Non-pigmented ciliary epithelial cell (primary cell): Measurements from ENCODE around the gene URAD.

Source experiments
- DNase-seq: peaks from one replicate; pipeline ENCODE4 v3.0.0-alpha.2; 2010; ENCODE audit warnings: low read depth

The URAD gene

DNA sequence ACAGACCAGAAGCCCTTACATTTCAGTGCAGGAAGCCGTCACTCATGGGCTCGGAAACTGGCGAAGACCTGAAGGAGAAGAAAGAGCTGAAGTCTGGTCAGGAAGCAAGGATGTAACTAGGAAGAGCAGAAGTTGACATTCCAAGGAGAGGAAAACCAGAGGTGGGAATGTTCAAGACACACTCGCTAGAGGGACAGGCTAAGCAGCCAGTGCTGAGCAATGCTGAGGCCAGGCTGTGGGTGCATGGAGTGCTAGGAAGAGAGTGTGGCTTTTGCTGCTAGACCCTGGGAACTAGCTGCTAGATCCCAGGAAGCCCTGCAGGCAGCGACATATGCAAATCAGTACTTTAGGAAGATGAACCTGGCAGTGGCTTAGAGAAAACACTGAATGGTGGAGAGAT lies 12.1 kb upstream of the URAD start:
- no peak for DNase-seq

DNA sequence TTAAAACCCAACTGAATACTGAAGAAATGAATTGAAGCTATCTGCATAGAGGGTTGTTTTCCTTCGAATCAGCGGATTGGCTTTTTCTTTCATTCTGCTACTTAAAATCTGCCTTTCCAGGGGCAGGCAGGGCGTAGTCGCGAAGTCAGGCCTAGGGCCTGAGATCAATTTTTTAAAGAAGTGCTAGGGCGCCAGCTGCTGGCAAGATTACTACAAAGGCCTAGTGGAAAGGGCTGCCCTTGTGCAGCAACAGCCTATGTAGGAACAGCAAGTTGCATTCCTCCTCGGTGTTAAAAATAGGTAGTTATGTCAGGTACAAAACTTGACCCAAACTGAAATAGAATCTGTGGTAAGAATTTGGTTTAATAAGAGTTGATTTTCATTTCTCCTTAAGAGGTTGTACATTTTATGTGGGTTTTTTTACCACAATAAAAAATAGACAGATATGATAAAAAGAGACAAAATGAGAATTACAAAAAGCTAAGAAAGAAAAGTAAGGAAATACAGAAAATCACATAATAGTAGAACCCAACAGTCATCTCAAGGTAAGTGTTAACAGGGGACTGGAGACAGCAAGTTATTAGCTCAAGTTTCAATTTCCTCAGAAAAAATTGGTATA lies 9.5 kb upstream of the URAD start:
- no peak for DNase-seq

DNA sequence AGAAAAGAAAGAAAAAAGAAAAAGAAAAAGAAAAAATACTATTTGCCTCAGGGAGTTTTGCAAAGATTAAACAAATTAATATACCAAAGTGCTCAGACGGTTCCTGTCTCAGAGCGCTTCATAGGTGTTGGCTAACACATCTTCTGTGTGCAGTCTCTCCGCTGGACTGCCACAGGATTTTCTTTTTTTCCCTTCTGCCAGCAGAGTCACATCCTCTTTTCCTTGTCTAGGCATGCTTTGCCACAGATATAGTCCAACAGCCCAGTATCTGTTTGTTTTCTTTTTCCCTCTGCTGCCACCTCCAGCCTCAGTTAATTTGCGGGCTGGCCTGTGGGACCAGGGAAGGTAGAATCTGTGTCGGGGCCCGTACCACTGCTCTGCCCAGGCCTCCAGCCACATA lies 3.4 kb upstream of the URAD start:
- no peak for DNase-seq

DNA sequence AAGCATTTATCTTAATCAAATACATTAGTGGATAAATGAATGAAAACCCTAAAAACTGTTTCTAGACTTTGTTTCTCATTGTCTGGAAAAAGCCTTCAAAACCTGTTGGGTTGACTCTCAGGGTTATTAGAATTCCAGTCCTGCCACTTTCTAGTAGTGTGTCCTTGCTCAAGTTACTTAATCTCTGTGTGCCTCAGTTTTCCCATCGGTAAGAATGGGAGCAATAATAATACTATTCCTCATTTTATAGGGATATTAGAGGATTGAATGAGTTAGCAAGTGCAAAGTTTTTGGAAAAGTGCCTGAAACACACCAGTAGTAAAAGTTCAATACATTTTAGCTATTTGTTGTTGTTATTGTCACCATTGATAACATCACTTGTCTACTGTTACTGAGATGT lies 2.9 kb downstream of the URAD start:
- DNase-seq = no peak

DNA sequence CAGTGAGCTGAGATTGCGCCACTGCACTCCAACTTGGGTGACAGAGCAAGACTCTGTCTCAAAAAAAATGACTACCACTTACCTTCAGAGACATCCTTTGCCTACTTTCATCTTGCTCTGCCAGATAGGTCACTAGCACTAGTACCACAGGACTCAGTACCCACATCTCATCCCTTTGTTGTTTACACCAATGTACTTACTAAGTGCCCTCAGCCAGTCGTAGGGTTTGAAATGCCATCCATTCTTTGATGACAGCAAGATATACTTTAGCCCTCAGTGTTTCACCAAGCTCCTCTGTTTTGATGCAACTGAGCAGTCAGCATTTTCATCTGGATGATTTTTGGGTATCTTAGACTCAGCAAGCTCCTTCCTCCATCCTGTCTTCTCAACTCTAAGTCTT lies 6.1 kb downstream of the URAD start:
- no peak for DNase-seq

DNA sequence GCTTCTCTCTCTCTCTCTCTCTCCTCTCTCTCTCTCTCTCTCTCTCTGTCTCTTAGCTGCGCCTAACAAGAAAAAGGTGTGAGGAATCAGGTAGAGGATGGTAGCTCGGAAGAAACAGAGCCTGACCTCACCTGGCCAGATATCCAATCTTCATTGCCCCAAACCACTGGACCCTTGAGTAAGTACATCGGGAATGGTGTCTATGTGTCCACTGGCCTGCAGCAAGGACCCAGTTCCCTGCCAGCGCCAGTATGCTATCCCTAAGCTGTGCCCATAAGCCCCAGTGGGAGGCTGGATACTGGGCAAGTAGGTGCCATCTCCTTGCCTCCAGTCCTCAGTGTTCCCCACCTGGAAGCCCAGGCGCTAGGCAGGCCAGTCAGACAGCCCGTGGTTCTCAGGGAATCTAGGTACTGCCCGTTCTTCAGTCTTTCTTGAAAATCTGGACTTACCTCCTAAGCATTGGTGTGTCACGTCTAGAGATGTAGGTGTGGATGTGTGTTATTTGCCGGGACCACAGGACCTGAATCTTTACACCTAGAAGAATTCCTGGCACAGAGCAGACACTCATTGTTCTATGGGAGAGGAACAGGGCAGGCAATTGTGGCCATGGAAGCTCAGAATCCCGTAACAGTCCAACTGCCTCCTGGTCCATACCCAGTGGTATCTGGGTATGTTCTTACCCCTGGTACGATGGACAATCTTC lies 7.3 kb downstream of the URAD start:
- no peak for DNase-seq

DNA sequence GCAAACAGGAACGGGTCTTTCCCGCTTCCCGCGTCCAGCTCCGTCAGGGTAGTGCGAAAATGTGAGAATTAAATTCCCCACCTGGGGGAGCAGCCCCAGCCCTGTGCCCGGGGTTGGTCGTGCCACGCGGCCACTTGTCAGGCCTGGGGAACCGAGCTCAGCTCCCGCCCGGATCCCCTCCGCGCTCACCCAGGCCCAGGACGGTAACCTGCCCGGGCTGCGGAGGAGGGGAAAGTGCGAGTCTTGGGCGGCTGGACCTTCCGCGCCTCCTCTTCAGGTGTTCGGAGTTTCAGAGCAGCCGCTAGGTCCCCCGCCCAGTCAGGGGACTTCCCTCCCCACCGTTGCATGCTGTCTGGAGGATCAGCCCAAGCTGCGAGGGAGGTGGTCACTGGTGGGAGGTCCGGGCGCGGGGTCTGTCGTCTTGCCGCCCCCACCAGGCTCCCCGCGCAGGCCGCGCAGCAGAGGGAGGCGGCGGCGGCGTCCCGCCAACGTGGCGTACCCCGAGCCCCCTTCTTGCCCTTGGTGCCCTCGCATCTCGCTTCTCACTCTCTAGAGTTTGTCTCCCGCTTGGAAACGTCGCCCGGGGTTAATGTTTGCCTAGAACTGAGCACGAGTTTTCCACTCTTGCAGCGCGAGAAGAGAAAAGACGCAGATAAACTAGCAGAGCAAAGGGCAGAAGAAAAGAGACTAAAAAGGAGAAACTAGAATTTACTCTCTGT lies 8.1 kb downstream of the URAD start:
- DNase-seq = no peak

DNA sequence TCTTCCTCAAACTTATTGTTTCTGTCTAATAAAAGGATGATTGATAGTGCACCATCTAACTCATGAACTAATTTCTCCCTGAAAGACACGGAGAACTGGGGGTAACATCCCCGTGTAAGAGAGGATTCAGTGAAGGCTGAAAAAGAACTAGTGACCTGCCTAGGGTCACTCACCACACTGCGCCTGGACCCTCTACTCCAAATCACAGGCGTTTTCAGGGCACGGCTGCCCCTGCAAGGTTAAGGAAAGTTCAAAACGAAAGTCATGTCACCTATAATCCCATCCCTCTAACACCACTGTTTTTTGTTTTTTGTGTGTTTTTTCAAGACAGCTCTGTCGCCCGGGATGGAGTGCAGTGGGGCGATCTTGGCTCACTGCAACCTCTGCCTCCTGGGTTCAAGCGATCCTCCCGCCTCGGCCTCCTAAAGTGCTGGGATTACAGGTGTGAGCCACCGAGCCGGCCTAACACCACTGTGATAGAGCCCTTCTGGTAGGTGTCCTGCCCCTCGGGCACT lies 8.7 kb downstream of the URAD start:
- DNase-seq = no peak

DNA sequence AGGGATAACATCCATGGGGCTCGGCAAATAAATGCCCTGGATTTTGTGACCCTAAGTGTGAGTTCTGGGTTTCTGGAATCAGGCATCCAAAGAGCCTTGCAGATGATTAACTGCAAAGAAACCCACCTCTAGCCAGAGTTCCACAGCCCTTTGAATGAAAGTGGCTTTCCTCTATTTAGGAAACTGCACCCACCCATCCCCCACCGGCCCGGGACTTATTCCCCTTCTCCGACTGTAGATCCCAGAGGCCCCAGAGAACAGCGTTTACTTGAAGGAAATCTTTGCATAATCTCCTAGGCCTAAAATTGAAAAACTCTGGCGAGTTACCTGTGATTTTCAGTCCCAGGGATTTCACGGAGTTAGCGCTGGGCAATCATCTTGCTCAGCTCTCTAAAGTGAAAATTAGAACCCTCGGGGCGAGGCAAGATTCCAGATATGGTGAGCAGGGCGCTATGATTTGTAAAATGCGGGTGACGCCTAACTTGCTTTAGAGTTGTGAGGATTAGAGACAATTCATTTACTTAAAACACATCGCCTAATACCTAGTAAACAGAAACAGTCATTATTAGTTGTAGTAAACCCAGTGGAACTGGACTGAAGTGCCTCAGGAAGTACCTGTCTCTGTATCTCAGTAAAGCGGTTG lies 9.4 kb downstream of the URAD start:
- DNase-seq = no peak

DNA sequence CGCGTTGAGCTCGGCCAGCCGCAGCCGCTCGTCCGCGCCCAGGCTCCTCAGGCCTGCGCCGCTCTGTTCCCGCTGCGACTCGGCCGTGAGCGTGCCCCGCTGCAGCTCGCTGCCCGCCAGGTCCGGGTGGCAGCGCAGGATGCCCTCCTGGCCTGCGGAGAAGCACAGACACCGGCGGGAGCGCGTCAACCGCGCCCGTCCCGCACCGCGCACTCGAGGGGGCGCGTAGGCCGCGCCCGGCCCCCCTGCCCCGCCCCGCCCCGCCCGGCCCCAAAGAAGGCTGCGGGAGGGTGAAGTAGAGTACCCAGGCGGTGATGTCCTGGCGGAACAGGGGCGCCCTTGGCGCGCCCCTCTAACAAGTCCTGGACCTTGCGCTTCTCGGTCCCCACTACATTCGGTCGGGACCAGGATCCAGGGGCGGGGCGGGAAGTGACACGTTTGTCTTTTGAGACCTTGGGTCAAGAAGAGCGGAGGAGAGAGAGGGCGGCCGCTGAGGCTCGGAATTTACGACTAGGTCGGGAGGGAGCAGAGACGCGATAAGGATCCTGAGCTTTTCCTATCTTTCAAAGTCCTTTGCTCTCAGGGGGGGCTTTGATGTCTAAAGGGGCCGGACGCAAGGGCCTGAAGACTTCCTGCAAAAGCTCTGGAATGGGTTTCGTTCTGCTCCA lies 10.1 kb downstream of the URAD start:
- no peak for DNase-seq

DNA sequence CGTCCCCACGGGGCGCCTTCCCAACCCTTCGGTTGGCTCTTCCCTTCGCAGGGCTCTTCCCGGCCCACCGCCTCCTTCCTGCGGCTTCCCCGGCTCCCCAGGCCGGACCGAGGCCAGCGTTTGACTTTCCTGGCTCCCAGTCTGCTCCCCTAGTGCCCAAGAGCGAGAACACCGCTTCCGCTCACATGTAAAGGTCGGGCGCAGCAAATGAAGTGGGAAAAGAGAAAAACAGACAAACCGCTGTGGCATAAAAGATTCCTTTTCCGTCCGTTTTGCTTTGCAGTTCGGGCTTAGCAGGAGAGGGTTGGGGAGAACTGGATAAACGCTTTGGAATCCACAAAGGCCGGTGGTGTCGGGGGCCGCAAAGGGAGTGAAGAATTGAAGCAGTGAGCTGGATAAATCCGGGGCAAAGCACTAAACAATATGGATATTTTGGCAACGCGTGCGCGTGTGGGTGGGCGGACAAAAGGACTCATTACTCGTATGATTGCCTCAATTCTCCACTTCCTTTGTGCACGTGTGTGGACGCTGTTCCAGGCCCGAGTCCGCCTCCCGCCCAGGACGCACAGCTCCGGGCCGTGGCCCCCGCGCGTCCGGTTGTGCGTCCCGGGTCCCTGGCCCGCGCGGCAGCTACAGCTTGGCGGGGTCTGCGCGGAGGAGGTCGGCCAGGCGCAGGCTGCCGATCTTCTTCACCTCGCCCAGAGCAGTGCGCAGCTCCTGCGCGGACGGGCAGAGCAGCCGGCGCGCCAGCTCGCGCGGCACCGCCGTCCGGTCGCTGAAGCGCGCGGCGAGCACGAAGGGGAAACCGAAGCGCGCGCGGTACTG lies 10.8 kb downstream of the URAD start:
- DNase-seq = no peak

DNA sequence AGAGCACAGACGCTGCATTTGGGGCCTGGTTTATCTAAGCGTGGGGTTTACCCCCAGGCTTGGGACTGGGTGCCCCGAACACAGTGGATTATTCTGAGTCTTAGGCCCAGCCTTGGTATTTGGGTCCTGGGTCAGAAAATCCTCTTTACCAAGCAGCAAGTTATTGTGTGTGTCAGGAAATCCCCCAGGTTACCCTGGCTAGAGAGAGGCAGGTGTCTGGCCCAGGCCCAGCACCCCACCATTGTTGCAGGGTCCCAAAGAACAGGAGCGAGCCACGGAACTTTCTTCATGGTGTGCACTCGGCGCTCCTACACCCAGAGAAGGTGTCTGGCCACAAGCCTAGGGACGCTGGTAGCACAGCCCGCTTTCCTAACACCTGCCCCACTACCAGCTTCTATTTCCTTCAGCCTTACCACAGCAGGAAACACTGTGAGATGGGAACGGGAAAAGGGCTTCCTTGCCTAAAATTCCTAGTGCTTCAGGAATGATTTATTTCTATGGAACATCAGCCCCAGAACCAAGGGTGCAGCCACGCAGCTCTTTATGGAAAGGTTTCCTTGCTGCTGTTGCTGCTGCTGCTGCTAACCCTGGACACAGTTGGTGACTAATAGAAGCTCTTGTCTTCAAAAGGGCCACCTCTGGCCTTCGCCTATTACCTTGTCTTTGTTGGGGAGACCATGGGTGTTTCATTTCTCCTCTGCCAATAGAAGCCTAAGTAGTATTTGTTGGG lies 12.0 kb downstream of the URAD start:
- no peak for DNase-seq

DNA sequence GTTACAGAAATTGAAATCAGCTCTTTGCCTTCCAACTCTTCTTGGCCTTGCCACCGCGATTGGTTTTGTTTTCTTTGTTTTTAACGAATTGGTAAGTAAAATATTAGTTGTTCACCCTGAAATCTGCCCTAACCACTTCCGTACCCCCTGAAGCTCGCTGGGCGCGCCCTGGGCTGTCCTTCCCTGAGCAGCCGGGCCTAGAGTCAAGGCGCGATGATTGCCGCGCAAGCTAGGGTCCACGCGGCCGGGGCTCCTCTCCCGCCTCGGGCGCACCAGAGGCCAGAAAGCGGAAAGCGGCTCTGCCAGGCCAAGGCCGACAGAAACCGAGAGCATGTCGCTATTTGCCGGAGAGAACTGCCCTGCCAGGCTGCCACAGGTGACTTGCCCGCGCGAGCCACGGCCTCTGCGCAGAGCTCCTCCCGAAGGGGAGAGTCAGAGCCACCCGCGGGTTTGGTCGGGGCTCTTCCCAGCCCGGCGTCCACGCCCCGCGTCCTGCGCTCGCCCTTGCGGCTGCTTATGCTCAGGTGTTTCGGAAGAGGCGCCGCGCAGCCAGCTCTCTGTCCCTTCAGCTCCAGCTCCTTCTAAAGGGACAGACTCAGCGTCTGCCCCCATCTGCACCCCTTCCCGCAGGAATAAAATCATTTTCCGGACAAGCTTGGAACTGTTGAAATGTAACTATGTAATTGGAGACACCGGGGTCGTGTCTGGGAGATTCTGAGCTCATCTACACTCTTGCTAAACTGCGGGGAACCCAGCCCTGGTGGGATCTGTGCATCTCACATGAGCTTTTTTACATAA lies 12.7 kb downstream of the URAD start:
- no peak for DNase-seq

DNA sequence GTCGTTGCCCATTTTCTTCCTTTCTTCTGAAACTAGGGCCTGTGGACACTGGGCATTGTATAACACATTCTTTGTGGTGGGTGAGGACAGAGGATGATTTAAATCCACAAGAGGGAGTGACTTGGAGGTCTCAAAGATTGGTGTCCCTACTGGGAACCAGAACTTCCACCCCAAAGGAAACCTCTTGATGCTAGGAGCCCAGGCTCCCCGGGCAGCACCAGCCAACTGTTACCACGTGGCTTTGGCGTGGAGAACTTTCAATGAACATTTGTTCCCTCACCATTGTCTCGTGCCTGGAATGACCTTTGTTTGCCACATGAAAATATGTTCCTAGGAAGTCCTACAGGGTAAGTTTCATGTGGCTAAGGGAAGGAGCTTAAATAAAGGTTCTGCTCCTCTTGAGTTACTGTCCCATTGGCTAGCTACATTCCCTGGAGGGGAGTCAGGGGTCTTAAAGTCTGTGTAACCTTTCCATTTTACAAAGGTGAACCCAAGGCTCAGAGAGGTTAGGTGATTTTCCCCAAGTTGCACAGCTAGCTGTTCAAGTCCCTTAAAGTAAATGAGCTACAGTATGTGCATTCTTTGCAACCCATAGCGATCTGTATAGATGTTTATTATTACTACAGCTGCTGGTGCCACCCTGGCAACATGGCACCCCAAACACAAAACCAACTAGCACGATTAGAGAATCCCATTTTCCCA lies 14.4 kb downstream of the URAD start:
- no peak for DNase-seq

DNA sequence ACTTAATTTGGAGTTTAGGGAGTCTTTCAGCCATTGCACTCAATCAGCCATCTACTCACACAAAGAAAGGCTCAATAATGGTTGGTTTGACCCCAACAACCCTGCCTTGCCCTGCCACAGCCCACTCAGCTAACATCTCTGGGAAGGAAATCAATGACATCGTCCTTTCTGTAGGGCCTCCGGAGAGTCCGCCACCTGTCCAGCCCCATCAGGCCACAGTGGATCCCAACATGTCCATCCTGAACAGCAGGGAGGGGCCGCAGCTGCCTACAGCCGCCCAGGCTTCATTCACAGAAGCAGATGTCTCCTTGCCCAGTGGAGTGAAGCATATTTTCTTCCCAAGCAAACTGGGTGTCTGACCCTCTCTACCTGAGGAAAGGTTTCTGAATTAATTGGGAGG lies 15.2 kb downstream of the URAD start:
- DNase-seq = no peak

DNA sequence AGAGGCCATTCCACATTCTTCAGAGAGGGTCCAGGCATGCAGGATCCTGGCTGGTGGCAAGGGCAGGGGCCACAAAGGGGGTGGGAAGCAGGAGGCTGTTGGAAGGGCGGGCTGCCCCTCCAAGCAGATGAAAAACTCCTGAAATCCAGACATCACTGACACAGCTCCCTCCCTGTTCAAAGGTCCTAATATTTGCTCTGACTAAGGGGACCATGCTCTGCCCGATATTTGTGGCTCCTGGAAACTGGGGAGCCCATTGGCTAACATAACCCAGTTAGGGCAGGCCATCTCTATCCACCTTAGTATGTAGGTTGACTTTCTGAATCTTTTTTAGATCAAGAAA lies 16.0 kb downstream of the URAD start:
- DNase-seq = no peak

DNA sequence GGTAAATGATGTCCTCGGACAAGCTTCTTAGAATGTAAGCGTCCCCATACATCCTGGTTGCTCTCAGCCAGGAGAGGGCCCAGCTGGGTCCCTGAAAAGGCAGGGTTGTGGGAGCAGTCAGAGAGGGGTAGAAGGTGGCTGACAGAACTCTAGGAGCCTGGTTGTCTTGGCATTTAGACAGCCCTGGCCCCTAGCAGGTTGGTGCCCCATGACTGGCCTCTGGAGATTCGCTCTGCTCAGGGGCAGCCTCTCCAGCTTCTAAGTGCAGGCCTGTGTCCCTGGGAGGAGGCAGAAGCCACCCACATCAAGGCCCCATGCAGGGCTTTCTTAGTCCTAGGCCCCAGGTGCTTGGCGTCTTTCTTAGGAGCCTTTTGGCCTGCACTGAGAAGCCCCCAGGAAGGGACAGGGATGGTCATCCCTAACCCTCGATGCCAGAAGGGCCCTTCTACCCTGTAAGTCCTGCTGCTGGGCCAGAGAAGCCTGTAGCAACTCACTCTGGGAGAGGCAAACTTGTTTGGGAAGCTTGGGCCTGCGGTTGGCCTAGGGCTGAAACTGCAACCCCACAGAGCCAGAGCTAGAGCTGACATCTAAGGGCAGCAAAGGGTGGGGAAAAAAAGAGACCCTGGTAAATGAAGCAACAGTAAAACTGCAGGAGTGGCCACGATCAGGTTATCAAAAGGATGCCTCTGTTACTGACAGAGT lies 16.6 kb downstream of the URAD start:
- no peak for DNase-seq

DNA sequence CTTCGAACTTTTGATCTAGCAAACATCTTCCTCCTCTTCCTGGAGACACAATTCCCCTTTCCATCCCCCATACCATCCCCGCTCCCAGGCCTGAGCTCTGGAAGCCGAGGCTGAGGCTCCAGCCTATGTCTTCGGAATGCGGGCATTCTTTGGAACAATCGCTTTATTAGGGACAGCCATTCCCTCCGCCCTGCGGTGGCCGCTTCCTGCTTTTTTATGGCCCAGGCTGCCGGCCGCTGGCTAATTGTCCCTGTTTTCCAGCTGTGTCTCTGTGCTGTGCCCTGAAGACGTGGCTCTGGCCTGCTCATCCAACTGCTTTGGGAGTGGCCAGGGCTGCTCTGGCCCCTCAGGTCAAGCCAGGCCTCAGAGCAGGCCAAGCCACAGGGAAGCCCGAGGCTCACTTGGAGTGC lies 17.3 kb downstream of the URAD start:
- no peak for DNase-seq
